ENCODE measurements around the gene OLFM1.

The OLFM1 gene

DNA sequence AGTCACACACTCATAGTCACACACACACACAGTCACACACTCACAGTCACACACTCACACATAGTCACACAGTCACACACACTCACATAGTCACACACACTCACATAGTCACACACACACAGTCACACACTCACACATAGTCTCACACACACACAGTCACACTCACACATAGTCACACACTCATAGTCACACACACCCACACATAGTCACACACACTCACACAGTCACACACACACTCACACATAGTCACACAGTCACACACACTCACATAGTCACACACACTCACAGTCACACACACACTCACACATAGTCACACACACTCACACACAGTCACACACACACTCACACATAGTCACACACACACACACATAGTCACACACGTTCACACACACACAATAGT lies 4.1 kb downstream of the OLFM1 start:
- TF ChIP-seq, protein P1, sequence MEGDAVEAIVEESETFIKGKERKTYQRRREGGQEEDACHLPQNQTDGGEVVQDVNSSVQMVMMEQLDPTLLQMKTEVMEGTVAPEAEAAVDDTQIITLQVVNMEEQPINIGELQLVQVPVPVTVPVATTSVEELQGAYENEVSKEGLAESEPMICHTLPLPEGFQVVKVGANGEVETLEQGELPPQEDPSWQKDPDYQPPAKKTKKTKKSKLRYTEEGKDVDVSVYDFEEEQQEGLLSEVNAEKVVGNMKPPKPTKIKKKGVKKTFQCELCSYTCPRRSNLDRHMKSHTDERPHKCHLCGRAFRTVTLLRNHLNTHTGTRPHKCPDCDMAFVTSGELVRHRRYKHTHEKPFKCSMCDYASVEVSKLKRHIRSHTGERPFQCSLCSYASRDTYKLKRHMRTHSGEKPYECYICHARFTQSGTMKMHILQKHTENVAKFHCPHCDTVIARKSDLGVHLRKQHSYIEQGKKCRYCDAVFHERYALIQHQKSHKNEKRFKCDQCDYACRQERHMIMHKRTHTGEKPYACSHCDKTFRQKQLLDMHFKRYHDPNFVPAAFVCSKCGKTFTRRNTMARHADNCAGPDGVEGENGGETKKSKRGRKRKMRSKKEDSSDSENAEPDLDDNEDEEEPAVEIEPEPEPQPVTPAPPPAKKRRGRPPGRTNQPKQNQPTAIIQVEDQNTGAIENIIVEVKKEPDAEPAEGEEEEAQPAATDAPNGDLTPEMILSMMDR (IDR thresholded peaks at IDR 0.05; ENCODE audit: low read depth, low read length): no peak
- H3K4me3 ChIP-seq (ENCODE audit: low read depth, low read length): no peak overlapping the region

DNA sequence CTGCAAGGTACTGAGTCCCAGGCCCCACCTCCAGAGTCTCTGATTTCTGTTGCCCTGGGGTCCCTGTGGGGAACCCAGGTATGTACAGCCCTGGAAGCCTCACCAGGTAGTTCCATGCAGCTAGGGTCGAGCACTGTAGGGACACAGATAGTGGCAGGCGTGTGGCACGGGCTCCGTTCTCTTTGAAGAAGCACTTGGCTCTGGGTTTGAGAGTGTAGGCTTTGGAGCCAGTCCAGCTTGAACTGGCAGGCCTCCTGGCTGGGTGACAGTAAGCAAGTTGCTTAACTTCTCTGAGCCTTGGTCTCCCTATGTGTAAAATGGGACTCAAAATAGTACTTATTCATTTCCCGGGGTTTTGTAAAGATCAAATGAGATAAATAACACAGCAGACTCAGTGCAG lies 5.6 kb downstream of the OLFM1 start:
- H3K4me3 ChIP-seq (ENCODE audit: low read depth, low read length): no peak overlapping the region
- TF ChIP-seq, protein P1 (IDR thresholded peaks at IDR 0.05; ENCODE audit: low read depth, low read length): no peak

DNA sequence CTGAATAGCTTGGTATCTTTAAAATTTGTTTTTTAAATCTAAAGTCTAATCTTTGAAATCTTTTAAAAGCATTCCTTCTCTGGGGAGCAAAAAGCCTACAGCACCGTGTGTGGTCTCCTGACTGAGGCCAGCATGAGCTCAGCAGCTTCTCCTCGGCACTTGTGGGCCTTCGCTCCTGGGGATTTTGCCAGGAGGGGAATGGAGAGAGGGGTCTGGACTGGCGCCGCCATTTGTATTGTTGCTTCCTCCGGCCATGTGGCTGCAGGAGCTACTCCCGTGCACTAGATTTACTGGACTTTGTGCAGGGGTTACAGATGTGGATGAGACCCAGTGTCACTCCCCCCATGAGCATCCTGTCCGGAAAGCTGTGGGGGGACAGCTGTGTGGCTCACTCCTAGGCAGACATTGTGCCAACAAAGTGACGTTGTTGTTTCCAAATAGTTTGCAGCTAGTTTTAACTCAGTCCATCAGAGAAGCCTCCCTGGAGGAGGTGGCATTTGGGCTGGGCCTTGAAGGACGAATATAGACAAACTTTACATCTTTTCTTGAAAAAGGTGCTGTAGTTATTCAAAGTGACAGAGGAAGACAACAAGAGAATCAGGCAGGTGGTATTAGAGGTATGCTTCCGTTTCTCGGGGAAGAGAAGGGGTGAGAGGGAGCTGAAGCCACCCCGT lies 6.6 kb downstream of the OLFM1 start:
- H3K4me3 ChIP-seq (ENCODE audit: low read depth, low read length): no peak overlapping the region
- TF ChIP-seq, protein P1 (IDR thresholded peaks at IDR 0.05; ENCODE audit: low read depth, low read length): no peak

DNA sequence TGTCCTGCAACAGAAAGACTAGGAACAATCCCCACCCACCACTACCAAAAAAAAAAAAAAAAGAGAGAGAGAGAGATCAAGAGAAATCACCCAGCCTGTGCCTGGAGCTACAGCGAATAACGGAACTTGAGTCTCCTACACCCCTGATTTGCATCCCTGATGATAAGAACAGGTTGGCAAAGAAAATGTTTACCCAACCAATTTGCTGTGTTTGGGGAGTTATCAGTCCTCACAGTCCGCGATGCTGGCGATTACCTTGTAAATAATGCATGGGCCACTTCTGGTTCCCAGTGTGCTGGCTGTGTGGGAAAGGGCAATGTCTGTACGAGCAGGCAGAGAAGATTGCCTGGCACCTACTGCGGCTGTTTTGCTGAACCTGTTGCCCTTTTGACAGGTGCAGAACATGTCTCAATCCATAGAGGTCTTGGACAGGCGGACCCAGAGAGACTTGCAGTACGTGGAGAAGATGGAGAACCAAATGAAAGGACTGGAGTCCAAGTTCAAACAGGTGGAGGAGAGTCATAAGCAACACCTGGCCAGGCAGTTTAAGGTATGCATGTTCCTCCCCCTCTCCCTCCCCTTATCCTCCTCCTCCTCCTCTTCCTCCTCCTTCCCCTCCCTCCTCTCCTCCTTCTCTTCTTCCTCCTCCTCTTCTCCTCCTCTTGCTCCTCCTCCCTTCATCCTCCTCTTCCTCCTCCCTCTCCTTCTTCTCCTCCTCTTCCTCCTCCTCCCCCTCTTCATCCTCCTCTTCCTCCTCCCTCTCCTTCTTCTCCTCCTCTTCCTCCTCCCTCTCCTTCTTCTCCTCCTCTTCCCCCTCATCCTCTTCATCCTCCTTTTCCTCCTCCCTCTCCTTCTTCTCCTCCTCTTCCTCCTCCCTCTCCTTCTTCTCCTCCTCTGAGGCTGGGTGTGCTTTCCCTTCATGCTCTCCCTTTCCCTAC lies 8.3 kb downstream of the OLFM1 start:
- no peak overlapping the region for H3K4me3 ChIP-seq (ENCODE audit: low read depth, low read length)
- TF ChIP-seq, protein P1 (IDR thresholded peaks at IDR 0.05; ENCODE audit: low read depth, low read length): no peak

DNA sequence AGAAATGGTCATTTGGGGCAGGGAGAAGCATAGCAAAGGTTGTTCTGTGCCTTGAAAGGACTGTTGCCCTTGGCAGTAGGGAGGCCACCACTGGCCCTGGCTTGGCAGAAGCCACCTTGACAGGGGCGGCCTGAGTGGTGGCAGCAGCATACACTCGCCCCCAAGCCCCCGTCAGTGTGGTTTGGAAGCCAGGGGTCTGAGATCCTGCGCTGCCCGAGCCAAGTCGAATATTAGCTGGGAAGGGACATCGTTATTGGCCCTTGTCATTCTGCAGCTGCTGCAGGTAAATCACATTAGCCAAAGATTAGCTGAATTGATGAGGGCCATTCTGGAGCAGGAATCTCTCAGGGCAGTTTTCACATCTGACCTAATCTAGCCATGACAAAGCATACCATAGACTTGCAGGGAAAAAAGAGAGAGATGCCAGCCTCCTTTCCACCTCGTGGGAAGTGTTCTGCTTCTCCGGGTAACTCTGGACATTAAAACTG lies 9.0 kb downstream of the OLFM1 start:
- TF ChIP-seq, protein P1 (IDR thresholded peaks at IDR 0.05; ENCODE audit: low read depth, low read length): no peak
- no peak overlapping the region for H3K4me3 ChIP-seq (ENCODE audit: low read depth, low read length)

DNA sequence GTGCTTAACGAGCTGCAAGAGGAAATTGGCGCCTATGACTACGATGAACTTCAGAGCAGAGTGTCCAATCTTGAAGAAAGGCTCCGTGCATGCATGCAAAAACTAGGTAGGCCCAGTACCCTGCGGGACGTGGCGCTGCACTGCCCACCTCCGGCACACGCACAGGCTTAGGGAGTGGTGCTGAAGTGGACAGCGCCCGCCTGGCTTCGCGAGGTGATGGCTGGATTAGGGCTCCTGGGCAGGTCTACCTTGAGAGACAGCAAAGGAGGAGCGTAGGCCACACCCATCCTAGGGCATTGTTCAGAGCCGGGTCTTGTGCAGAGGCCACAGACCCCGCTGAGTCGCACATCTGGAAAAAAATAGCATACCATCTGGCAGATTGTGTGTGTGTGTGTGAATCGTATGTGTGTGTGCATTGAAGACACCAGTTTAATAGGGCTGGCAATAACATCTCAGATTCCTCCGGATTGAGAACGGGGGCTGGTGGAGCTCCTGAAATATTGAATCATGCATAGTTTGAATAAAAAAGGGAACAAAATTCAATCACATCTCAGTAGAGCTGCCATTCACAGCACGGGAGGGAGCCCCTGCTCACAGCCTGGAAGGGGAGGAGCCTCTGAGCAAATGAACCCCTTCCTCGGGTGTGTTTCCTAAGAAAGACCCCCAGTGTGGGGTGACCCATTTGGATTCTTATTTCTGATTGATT lies 11.1 kb downstream of the OLFM1 start:
- TF ChIP-seq, protein P1 (IDR thresholded peaks at IDR 0.05; ENCODE audit: low read depth, low read length): no peak
- no peak overlapping the region for H3K4me3 ChIP-seq (ENCODE audit: low read depth, low read length)
